Measurements from ENCODE around the gene KCNJ1. TPM values are rescaled to one million over a fixed set of nuclear protein-coding genes. Genes with fewer than 3 reads are reported as not detected.

Gene KCNJ1
- total and polyA plus RNA-seq, 5 donors from 2014 or later: 0.39 TPM; not detected in 4

DNA sequence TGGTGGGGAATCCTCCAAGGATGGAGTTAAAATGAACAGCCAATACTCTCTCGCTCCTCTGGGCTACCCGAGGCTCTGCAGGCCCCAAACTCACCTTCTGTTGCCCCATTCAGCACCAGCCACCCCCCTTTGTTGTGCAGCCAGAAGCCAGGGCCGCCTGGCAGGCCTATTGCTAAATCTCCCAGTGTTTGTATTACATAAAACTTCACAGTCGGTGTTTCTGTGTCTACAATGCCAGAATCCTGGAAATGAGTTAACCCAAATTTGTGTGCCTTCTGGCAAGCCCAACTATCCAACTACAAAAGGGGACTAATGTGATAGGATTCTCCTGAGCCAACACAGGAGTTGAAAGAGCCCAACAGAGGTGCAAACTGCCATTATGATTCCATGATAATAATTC is 33.4 kb upstream of the KCNJ1 start:
- Histone ChIP-seq H3K27ac (ENCODE audit: insufficient read depth, low read length, poor library complexity, severe bottlenecking) (no peak overlapping the region), H3K36me3 (ENCODE audit: control insufficient read depth, insufficient read depth, low read length) (no peaks in the 10 kb centered on the region), H3K27me3 (ENCODE audit: control insufficient read depth, insufficient read depth, low read length) (peaks cover 10% of the 10 kb centered on the region), H3K9me3 (ENCODE audit: control insufficient read depth in 2 of 2, low read length in 2 of 2) (no peaks in the 10 kb centered on the region), H3K4me1 (ENCODE audit: control insufficient read depth, insufficient read depth, low read length, poor library complexity, severe bottlenecking) (peaks cover 9% of the 10 kb centered on the region), H3K4me3 (ENCODE audit: low read depth, low read length) (no peak overlapping the region)
- Mint-ChIP-seq H3K36me3 (no peaks in the 10 kb centered on the region), H3K4me1 (peaks cover 0 to 8% (median 1%) of the 10 kb centered on the region in 4 donors), H3K27me3 (peaks cover 49% of the 10 kb centered on the region), H3K9me3 (peaks cover 0 to 1% (median 0%) of the 10 kb centered on the region in 7 donors), H3K4me3 (no peak overlapping the region), H3K27ac (no peak overlapping the region)
- DNase-seq (no peak), ATAC-seq (ENCODE audit: low read depth in 2 of 2) (no peak)

DNA sequence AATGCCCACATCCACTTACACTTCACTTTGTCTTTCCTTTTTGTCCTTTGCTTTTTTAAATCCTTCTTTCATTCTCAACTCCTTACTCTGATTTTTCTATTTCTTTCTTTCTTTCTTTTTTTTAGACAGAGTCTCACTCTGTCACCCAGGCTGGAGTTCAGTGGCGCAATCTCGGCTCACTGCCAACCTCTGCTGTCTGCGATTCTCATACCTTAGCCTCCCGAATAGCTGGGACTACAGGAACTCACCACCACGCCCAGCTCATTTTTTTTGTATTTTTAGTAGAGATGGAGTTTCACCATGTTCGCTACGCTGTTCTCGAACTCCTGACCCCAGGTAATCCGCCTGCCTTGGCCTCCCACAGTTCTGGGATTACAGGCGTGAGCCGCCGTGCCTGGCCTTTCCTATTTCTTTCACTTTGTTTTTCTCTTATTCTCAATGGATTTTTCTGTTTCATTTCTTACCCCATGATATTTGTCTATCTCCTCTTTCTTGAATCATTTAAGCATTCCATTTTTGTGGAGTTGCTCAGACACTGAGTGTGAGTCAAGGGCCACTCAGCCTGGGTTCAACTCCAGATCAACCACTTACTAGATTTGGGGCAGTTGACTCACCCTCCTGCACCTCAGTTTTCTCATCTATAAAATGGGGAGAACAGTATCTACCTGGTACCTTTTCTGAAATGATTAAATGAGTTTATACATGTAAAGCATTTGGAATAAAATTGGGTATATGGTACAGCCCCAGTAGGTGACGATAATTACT is 31.7 kb upstream of the KCNJ1 start:
- DNase-seq: no peak
- peaks cover 6% of the 10 kb centered on the region for H3K27me3 ChIP-seq (ENCODE audit: control insufficient read depth, insufficient read depth, low read length)
- H3K9me3 Mint-ChIP-seq: peaks cover 0 to 2% (median 0%) of the 10 kb centered on the region in 7 donors
- peaks cover 51% of the 10 kb centered on the region for H3K27me3 Mint-ChIP-seq
- H3K27ac ChIP-seq (ENCODE audit: insufficient read depth, low read length, poor library complexity, severe bottlenecking): no peak overlapping the region
- H3K4me1 Mint-ChIP-seq: peaks cover 0 to 3% (median 0%) of the 10 kb centered on the region in 4 donors
- no peaks in the 10 kb centered on the region for H3K36me3 Mint-ChIP-seq
- no peak overlapping the region for H3K27ac Mint-ChIP-seq
- no peak for ATAC-seq (ENCODE audit: low read depth in 2 of 2)
- H3K4me3 Mint-ChIP-seq: no peak overlapping the region
- H3K9me3 ChIP-seq (ENCODE audit: control insufficient read depth in 2 of 2, low read length in 2 of 2): no peaks in the 10 kb centered on the region
- no peaks in the 10 kb centered on the region for H3K4me1 ChIP-seq (ENCODE audit: control insufficient read depth, insufficient read depth, low read length, poor library complexity, severe bottlenecking)
- H3K36me3 ChIP-seq (ENCODE audit: control insufficient read depth, insufficient read depth, low read length): no peaks in the 10 kb centered on the region
- H3K4me3 ChIP-seq (ENCODE audit: low read depth, low read length): no peak overlapping the region

DNA sequence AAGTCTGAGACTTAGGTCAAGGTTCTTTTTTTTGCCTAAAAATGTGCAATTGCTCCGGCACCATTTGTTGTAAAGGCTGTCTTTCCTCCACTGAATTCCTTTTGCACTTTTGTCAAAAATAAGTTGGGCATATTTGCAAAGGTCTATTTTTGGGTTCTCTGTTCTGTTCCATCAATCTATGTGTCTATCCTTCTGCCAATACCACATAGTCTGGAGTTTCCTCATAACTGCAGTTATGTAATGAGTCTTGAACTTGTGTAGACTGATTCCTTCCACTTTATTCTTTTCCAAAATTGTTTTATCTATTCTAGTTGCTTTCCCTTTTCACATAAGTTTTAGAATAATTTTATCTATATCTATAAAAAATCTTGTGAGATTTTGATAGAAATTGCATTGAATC is 30.7 kb upstream of the KCNJ1 start:
- Histone ChIP-seq H3K27ac (ENCODE audit: insufficient read depth, low read length, poor library complexity, severe bottlenecking) (no peak overlapping the region), H3K27me3 (ENCODE audit: control insufficient read depth, insufficient read depth, low read length) (peaks cover 8% of the 10 kb centered on the region), H3K9me3 (ENCODE audit: control insufficient read depth in 2 of 2, low read length in 2 of 2) (no peaks in the 10 kb centered on the region), H3K4me3 (ENCODE audit: low read depth, low read length) (no peak overlapping the region), H3K36me3 (ENCODE audit: control insufficient read depth, insufficient read depth, low read length) (no peaks in the 10 kb centered on the region), H3K4me1 (ENCODE audit: control insufficient read depth, insufficient read depth, low read length, poor library complexity, severe bottlenecking) (no peaks in the 10 kb centered on the region)
- Mint-ChIP-seq H3K36me3 (no peaks in the 10 kb centered on the region), H3K9me3 (peaks cover 0 to 2% (median 0%) of the 10 kb centered on the region in 7 donors), H3K27me3 (peaks cover 54% of the 10 kb centered on the region), H3K27ac (no peak overlapping the region), H3K4me3 (no peak overlapping the region), H3K4me1 (no peaks in the 10 kb centered on the region)
- ATAC-seq (ENCODE audit: low read depth in 2 of 2) (no peak), DNase-seq (no peak)

DNA sequence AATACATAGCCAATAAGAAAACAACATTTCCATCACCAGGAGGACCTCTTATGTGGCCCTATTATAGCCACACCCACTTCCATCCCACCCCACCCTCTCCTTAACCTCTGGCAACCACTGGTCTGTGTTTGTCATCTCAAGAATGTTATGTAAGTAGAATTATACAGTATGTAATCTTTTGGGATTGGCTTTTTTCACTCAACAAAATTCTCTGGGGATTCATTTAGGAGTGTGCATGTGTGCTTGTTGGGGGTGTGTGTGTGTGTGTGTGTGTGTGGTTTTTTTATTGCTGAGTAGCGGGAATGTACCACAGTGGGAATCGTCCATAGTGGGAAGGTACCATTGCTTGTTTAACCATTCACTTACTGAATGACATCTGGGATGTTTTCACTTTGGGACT is 29.3 kb upstream of the KCNJ1 start:
- H3K4me3 Mint-ChIP-seq: no peak overlapping the region
- no peak overlapping the region for H3K4me3 ChIP-seq (ENCODE audit: low read depth, low read length)
- H3K4me1 ChIP-seq (ENCODE audit: control insufficient read depth, insufficient read depth, low read length, poor library complexity, severe bottlenecking): no peaks in the 10 kb centered on the region
- H3K27me3 Mint-ChIP-seq: peaks cover 62% of the 10 kb centered on the region
- H3K27ac ChIP-seq (ENCODE audit: insufficient read depth, low read length, poor library complexity, severe bottlenecking): no peak overlapping the region
- H3K27me3 ChIP-seq (ENCODE audit: control insufficient read depth, insufficient read depth, low read length): peaks cover 12% of the 10 kb centered on the region
- no peak overlapping the region for H3K27ac Mint-ChIP-seq
- peaks cover 0 to 4% (median 1%) of the 10 kb centered on the region in 4 donors for H3K4me1 Mint-ChIP-seq
- no peaks in the 10 kb centered on the region for H3K36me3 Mint-ChIP-seq
- ATAC-seq (ENCODE audit: low read depth in 2 of 2) (no peak), DNase-seq (no peak)
- peaks cover 0 to 2% (median 0%) of the 10 kb centered on the region in 7 donors for H3K9me3 Mint-ChIP-seq
- no peaks in the 10 kb centered on the region for H3K9me3 ChIP-seq (ENCODE audit: control insufficient read depth in 2 of 2, low read length in 2 of 2)
- H3K36me3 ChIP-seq (ENCODE audit: control insufficient read depth, insufficient read depth, low read length): no peaks in the 10 kb centered on the region

DNA sequence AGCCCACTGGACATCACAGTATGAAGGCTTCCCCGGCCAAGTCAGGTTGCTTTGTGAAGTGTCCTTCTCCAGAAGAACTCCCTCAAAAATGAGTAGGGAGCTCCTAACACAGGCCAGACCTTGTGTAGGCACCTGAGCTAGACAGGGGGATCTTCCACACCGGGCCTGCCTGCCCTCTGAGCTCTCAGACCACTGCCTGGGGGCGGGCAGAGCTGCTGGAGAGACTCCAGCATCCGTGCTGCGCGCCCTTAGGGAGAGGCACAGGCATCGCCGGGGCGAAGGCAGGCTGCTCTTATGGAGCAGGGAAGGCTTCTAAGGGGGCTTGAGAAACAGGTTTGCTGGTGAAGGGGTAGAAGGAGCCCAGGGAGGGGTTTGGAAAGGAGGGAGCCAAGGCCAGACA is 28.4 kb upstream of the KCNJ1 start:
- Histone ChIP-seq H3K27me3 (ENCODE audit: control insufficient read depth, insufficient read depth, low read length) (peaks cover 12% of the 10 kb centered on the region), H3K27ac (ENCODE audit: insufficient read depth, low read length, poor library complexity, severe bottlenecking) (no peak overlapping the region), H3K36me3 (ENCODE audit: control insufficient read depth, insufficient read depth, low read length) (no peaks in the 10 kb centered on the region), H3K9me3 (ENCODE audit: control insufficient read depth in 2 of 2, low read length in 2 of 2) (no peaks in the 10 kb centered on the region), H3K4me3 (ENCODE audit: low read depth, low read length) (no peak overlapping the region), H3K4me1 (ENCODE audit: control insufficient read depth, insufficient read depth, low read length, poor library complexity, severe bottlenecking) (peaks cover 5% of the 10 kb centered on the region)
- DNase-seq (no peak), ATAC-seq (ENCODE audit: low read depth in 2 of 2) (no peak)
- Mint-ChIP-seq H3K4me1 (peaks cover 0 to 5% (median 4%) of the 10 kb centered on the region in 4 donors), H3K9me3 (peaks cover 0 to 2% (median 0%) of the 10 kb centered on the region in 7 donors), H3K27me3 (peaks cover 63% of the 10 kb centered on the region), H3K4me3 (no peak overlapping the region), H3K27ac (no peak overlapping the region), H3K36me3 (no peaks in the 10 kb centered on the region)

DNA sequence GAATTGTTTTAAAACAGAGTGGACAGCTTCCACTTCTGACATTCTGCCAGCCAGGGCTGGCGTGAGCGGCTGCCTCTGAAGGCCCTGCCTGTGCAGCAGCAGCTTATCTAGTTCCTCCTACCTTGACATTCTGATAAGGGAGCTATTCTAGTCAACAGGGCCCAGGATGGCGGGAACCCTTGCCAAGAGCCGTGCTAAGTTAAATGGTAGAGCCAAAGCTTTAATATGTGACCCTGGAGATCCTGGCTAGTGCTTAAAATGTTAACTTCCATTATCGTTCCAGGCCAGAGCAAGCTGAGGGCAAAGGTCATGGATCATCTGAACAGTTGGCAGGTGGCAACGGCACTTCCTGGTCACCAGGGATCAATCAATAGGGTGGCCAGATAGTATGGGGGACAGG is 27.6 kb upstream of the KCNJ1 start:
- H3K4me3 ChIP-seq (ENCODE audit: low read depth, low read length): no peak overlapping the region
- H3K27ac Mint-ChIP-seq: no peak overlapping the region
- peaks cover 12% of the 10 kb centered on the region for H3K27me3 ChIP-seq (ENCODE audit: control insufficient read depth, insufficient read depth, low read length)
- peaks cover 0 to 8% (median 4%) of the 10 kb centered on the region in 4 donors for H3K4me1 Mint-ChIP-seq
- H3K36me3 Mint-ChIP-seq: no peaks in the 10 kb centered on the region
- DNase-seq: no peak
- no peak overlapping the region for H3K27ac ChIP-seq (ENCODE audit: insufficient read depth, low read length, poor library complexity, severe bottlenecking)
- no peak overlapping the region for H3K4me3 Mint-ChIP-seq
- peaks cover 9% of the 10 kb centered on the region for H3K4me1 ChIP-seq (ENCODE audit: control insufficient read depth, insufficient read depth, low read length, poor library complexity, severe bottlenecking)
- peaks cover 64% of the 10 kb centered on the region for H3K27me3 Mint-ChIP-seq
- H3K9me3 Mint-ChIP-seq: peaks cover 0 to 2% (median 0%) of the 10 kb centered on the region in 7 donors
- ATAC-seq (ENCODE audit: low read depth in 2 of 2): no peak
- no peaks in the 10 kb centered on the region for H3K9me3 ChIP-seq (ENCODE audit: control insufficient read depth in 2 of 2, low read length in 2 of 2)
- H3K36me3 ChIP-seq (ENCODE audit: control insufficient read depth, insufficient read depth, low read length): no peaks in the 10 kb centered on the region

DNA sequence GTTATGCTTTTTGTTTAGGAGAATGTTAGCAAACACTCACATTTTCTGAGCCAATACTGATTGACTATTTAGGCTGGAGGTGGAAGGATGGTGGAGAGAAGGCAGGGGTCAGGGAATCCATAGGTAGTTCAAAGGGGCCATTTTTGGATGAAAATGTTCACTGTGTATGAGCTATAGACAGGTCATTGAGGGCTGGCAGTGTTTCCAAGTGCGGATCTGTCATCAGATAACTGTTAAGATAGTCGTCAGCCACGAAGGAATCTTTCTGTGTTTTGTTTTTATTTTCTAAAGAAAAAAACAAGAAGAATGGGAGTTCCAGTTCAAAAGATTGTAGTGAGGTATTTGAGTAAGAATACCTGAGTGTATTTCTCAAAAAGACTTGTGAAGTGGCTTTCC is 27.2 kb upstream of the KCNJ1 start:
- Histone ChIP-seq H3K4me3 (ENCODE audit: low read depth, low read length) (no peak overlapping the region), H3K36me3 (ENCODE audit: control insufficient read depth, insufficient read depth, low read length) (no peaks in the 10 kb centered on the region), H3K4me1 (ENCODE audit: control insufficient read depth, insufficient read depth, low read length, poor library complexity, severe bottlenecking) (peaks cover 9% of the 10 kb centered on the region), H3K27ac (ENCODE audit: insufficient read depth, low read length, poor library complexity, severe bottlenecking) (no peak overlapping the region), H3K9me3 (ENCODE audit: control insufficient read depth in 2 of 2, low read length in 2 of 2) (no peaks in the 10 kb centered on the region), H3K27me3 (ENCODE audit: control insufficient read depth, insufficient read depth, low read length) (peaks cover 16% of the 10 kb centered on the region)
- H3K4me1 Mint-ChIP-seq: peaks cover 0 to 10% (median 4%) of the 10 kb centered on the region in 4 donors
- H3K9me3 Mint-ChIP-seq: peaks cover 0 to 2% (median 0%) of the 10 kb centered on the region in 7 donors
- H3K4me3 Mint-ChIP-seq: no peak overlapping the region
- DNase-seq: no peak
- no peak for ATAC-seq (ENCODE audit: low read depth in 2 of 2)
- H3K27me3 Mint-ChIP-seq: peaks cover 64% of the 10 kb centered on the region
- no peak overlapping the region for H3K27ac Mint-ChIP-seq
- no peaks in the 10 kb centered on the region for H3K36me3 Mint-ChIP-seq
